ENCODE measurements around the gene HS3ST1. TPM values are rescaled to one million over a fixed set of nuclear protein-coding genes. Genes with fewer than 3 reads are reported as not detected.

Gene HS3ST1
- total RNA-seq, 1 experiment from 2014 or later, result 1.3 TPM

GRCh38 chr4:11365039-11365438, 63.7 kb downstream of the HS3ST1 start:
- no peak for DNase-seq (ENCODE audit: low read depth, low spot score)
- in situ Hi-C loops (cut with HindIII; ENCODE audit: low pct_unique_long_range_greater_than_20kb, low sequenced_read_pairs), result no loop called here

- DNase-seq (ENCODE audit: low read depth, low spot score), result no peak
- in situ Hi-C loops (cut with HindIII; ENCODE audit: low pct_unique_long_range_greater_than_20kb, low sequenced_read_pairs), result no loop called here
Observed at GRCh38 chr4:11359591-11359990, 69.1 kb downstream of the HS3ST1 start.

GRCh38 chr4:11355226-11355625, 73.5 kb downstream of the HS3ST1 start:
- DNase-seq (ENCODE audit: low read depth, low spot score), result no peak
- in situ Hi-C loops (cut with HindIII; ENCODE audit: low pct_unique_long_range_greater_than_20kb, low sequenced_read_pairs), result no loop called here

- no peak for DNase-seq (ENCODE audit: low read depth, low spot score)
- in situ Hi-C loops (cut with HindIII; ENCODE audit: low pct_unique_long_range_greater_than_20kb, low sequenced_read_pairs), result no loop called here
Observed at GRCh38 chr4:11354531-11354930, 74.2 kb downstream of the HS3ST1 start.

- DNase-seq (ENCODE audit: low read depth, low spot score), result no peak
- in situ Hi-C loops (cut with HindIII; ENCODE audit: low pct_unique_long_range_greater_than_20kb, low sequenced_read_pairs), result no loop called here
Observed at GRCh38 chr4:11348449-11349088, 80.1 kb downstream of the HS3ST1 start.

GRCh38 chr4:11344916-11345315, 83.8 kb downstream of the HS3ST1 start:
- DNase-seq (ENCODE audit: low read depth, low spot score), result no peak
- in situ Hi-C loops (cut with HindIII; ENCODE audit: low pct_unique_long_range_greater_than_20kb, low sequenced_read_pairs), result no loop called here

GRCh38 chr4:11343536-11343935, 85.2 kb downstream of the HS3ST1 start:
- in situ Hi-C loops (cut with HindIII; ENCODE audit: low pct_unique_long_range_greater_than_20kb, low sequenced_read_pairs), result no loop called here
- no peak for DNase-seq (ENCODE audit: low read depth, low spot score)

Small RNA genes lying within 50 kb of the gene (small RNA-seq; reads per million reads assigned to genes)
- gene MIR572 (0 reads per million in 2 experiments), gene RNA5SP156 (0 to 0.72 reads per million in 2 experiments)
